Adipose tissue (tissue), 3 donors: Measurements from ENCODE around the gene TRABD2B. TPM values are rescaled to one million over a fixed set of nuclear protein-coding genes. Genes with fewer than 3 reads are reported as not detected.

ENCODE experiments used
- H3K27ac ChIP-seq: one replicate; pipeline ENCODE4 v1.5.1; 2013; ENCODE audit warnings: low read depth, low read length
- WGBS, 3 donors: extraction: QIAGEN DNeasy Blood & Tissue Kit; methylation state at CpG; one replicate each; pipeline ENCODE4 v1.1.7; 2013; 5-methylcytosine and 5-hydroxymethylcytosine counted together
- polyA plus RNA-seq, 3 donors: library from polyadenylated mRNA; stranded (reverse); fragments of 200-250 nt; gene quantifications; one replicate each; pipeline ENCODE4 v1.2.3, GENCODE V29; 2013
- donor health status: healthy with polysubstance abuse.
- donor health status: Bipolar disorder and iron deficiency.
- donor health status: healthy.

Gene TRABD2B
- polyA plus RNA-seq, 3 donors, result 0.46 to 2.4 (median 1.0) TPM

- no peak overlapping the region for H3K27ac ChIP-seq
- 2% methylated on average over 60 to 80 of the region's 80 CpGs for WGBS, 3 donors
These were observed 569 bp downstream of the TRABD2B start for GRCh38 chr1:47996406-47997226.

- WGBS, 3 donors, result 45 to 58% (median 55%) methylated on average over 7 of the region's 7 CpGs
- H3K27ac ChIP-seq, result no peak overlapping the region
These were observed 1.2 kb downstream of the TRABD2B start for GRCh38 chr1:47996060-47996405.

GRCh38 chr1:47995306-47996050 lies 1.7 kb downstream of the TRABD2B start:
- no peak overlapping the region for H3K27ac ChIP-seq
- WGBS, 3 donors, result 52 to 85% (median 81%) methylated on average over 8 of the region's 8 CpGs

- H3K27ac ChIP-seq, result no peak overlapping the region
- 88 to 94% (median 91%) methylated on average over 34 of the region's 34 CpGs for WGBS, 3 donors
These were observed 3.1 kb downstream of the TRABD2B start for GRCh38 chr1:47993881-47994625.

DNA sequence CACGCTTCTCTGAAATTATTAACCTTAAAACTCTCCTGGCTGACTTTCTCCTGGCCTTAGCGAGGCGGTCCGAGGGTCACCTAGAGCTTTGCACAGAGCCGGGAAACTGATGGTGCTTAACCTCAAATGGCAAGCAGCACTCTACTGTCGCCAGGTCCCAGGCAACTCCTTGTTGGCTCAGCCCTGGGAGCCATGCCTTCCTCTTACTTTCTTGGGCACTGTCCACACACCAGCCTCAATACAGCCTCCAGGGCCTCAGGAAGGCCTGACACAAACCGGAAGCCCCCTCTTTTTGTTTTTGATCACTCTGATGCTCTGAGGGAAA lies 3.8 kb downstream of the TRABD2B start:
- WGBS, 3 donors, result 70 to 90% (median 88%) methylated on average over 7 of the region's 7 CpGs

DNA sequence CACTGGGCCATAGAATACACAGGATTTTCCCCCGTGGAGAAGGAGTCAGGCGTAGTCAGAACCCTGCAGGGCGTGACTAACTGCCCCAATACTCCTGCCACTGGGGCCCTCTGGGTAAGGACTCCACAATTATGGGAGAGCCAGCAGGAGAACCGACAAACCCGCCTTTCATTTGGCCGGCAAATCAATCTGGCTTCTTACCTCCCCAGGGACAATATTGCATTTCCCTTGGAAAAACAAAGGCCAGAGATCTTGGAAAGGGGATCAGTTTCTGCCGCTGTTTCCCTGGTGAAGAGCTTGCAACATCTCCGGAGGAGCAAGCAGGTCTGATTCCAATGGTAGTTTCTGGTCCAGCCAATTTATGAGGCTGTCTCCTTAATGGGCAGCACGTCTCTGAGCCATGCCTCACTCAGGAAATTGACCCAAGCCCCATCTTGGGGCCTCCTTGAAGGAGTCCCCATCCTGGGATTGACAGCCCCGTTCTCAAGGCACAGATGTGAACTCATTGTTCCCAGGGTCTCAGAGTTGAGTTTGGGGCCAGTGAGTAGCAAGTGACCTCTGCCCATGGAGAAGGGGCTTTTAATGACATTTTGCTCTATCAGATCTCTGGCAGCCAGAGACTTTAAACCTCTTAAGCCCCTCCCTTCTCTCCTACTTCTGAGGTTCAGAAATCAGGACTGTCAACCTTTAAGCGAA lies 4.3 kb downstream of the TRABD2B start:
- 54 to 58% (median 55%) methylated on average over 11 of the region's 11 CpGs for WGBS, 3 donors

More for the DNA sequence above, 3.8 kb downstream of the TRABD2B start:
- no peak overlapping the region for H3K27ac ChIP-seq

DNA sequence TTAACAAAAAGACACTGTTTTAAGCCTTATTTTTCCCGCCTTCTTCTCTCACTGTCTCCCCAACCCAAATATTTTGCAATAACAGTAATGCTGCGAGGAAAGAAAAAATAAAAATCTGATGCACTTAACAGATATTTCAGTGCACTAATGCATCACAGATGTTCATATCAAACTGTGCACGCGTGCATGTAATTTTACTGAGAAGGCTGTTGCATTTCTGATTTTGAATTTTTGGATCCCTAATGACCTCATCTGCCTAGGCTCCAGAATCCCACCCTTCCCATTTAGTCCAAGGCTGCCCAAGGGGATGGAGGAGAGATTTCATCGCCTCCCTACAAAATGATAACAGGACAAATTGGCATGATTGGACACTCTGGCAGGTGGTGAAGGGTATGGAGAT lies 5.5 kb downstream of the TRABD2B start:
- WGBS, 3 donors, result 78 to 90% (median 88%) methylated on average over 5 of the region's 5 CpGs
- H3K27ac ChIP-seq, result no peak overlapping the region

More for the DNA sequence above, 4.3 kb downstream of the TRABD2B start:
- no peak overlapping the region for H3K27ac ChIP-seq

- no peak overlapping the region for H3K27ac ChIP-seq
- WGBS, 3 donors, result 67 to 84% (median 79%) methylated on average over 5 of the region's 5 CpGs
These were observed 6.0 kb downstream of the TRABD2B start for GRCh38 chr1:47991187-47991586.

DNA sequence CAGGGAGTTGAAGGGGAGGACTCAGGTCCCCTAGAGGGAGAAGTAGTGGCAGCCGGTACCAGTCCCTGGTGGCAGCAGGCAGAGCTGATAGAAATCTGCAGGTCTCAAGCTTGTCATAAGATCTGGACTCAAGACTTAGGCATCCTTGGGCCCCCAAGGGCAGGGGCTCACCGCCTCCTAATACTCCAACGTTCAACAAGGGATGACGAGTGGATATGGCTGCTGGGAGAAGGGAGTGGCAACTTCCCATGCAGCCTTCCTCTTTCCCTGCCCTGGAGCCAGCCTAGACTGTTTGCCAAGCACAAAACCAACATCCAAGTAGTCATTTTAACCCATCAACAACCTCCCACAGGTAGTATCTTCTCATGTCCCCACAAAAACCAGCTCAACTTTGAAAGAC lies 6.9 kb downstream of the TRABD2B start:
- WGBS, 3 donors, result 80 to 83% (median 82%) methylated on average over 4 of the region's 4 CpGs

GRCh38 chr1:47987601-47988000 lies 9.6 kb downstream of the TRABD2B start:
- H3K27ac ChIP-seq, result no peak overlapping the region
- WGBS, 3 donors, result 85 to 96% (median 93%) methylated on average over 11 of the region's 11 CpGs

More for the DNA sequence above, 6.9 kb downstream of the TRABD2B start:
- no peak overlapping the region for H3K27ac ChIP-seq

GRCh38 chr1:47986761-47987200 lies 10.4 kb downstream of the TRABD2B start:
- no peak overlapping the region for H3K27ac ChIP-seq
- WGBS, 3 donors, result 24 to 40% (median 29%) methylated on average over 19 of the region's 19 CpGs

DNA sequence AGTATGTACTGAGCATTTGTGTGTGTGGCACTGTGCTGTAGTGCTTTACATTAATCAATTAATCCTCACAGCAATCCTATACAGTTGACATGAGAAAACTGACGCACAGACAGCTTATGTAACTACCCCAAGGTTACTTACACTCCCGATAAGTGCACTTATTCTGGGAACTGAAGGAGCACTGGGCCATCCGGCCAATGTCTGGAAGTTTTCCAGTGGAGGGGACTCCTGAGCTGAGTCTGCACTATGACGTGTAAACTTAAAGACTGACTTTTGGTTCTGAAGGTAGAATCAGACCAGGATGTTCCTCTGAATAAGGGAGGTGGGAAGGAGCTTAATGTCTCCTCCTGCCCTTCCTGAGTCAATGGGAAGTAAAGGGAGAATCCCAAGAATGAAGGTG lies 12.2 kb downstream of the TRABD2B start:
- WGBS, 3 donors, result 47 to 85% (median 82%) methylated on average over 4 of the region's 4 CpGs
- no peak overlapping the region for H3K27ac ChIP-seq

GRCh38 chr1:47984175-47984789 lies 12.9 kb downstream of the TRABD2B start:
- H3K27ac ChIP-seq, result no peak overlapping the region
- 22 to 27% (median 26%) methylated on average over 43 to 46 of the region's 46 CpGs for WGBS, 3 donors

GRCh38 chr1:47983691-47984090 lies 13.5 kb downstream of the TRABD2B start:
- 44 to 53% (median 46%) methylated on average over 12 of the region's 12 CpGs for WGBS, 3 donors
- H3K27ac ChIP-seq, result no peak overlapping the region

DNA sequence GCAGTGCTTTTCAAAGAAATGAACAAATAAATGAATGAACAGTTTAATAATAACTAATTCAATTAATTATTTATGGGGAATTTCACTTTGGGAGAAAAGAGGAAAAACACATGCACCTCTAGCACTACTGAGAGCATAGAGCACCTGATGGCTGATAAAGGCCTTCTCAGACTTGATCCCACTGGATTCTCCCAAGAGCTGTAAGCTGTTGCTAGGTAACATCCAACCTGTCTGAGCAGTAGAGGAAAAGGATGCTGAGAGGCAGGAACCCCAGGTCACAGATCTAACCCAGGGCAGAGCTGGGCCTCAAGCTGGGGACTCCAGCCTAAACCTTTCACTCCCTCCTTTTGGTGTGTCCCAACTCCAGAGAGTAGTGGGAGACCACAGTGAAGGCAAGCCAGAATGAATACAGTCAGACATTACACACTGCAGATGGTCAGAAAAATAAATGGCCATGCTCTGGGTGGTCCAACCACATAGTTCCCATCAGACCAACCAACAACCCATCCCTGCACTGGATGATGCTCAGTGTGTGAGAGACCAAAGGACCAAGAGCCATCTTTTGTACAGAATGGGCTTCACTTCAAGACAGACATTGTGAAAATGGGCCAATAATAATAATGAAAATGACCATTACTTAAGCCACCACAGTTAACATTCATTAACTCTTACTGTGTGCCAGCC lies 15.4 kb downstream of the TRABD2B start:
- no peak overlapping the region for H3K27ac ChIP-seq

- no peak overlapping the region for H3K27ac ChIP-seq
- 90 to 98% (median 96%) methylated on average over 3 of the region's 3 CpGs for WGBS, 3 donors
These were observed 16.7 kb downstream of the TRABD2B start for GRCh38 chr1:47980501-47980900.

- 52 to 82% (median 73%) methylated on average over 3 of the region's 3 CpGs for WGBS, 3 donors
- no peak overlapping the region for H3K27ac ChIP-seq
These were observed 17.5 kb downstream of the TRABD2B start for GRCh38 chr1:47979724-47980123.

DNA sequence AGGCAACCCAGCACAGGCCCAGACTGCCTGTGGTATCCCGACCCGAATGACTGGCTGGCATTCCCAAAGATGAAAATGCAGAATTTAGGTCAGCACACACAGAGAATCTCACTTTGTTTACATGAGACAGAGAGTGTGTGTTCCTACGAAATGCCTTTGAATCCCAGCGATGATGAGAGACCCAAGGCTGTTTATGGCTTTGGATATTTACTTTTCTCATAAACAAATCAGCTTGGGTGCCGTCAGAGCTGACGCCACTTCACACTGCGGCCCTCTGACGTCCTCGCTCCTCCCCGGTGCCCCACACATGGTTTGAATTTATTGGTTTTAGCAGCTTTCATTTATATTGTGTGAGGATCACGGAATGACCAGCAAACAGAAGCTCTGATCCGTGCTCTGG lies 18.7 kb downstream of the TRABD2B start:
- H3K27ac ChIP-seq, result no peak overlapping the region
- 67 to 88% (median 84%) methylated on average over 12 of the region's 12 CpGs for WGBS, 3 donors
